ENCODE results near the gene TESMIN. TPM values are rescaled to one million over a fixed set of nuclear protein-coding genes. Genes with fewer than 3 reads are reported as not detected.

The TESMIN gene
- total and polyA plus RNA-seq, 2 of the 4 experiments (the other 2 are of a cell fraction), result 0.90 to 2.2 TPM

- ChIA-PET CTCF (no interaction called here), POLR2A (ENCODE audit: unreplicated experiment) (no interaction called here)
- Histone ChIP-seq H3K4ac (ENCODE audit: low read depth, low read length) (no peak overlapping the region), H3K27me3 (ENCODE audit: control insufficient read depth, insufficient read depth, low read length) (peaks cover 27% of the 10 kb centered on the region), H2BK15ac (ENCODE audit: low read depth, low read length) (no peak overlapping the region), H3K36me3 (ENCODE audit: control insufficient read depth, insufficient read depth, low read length) (no peaks in the 10 kb centered on the region), H3K9ac (ENCODE audit: low read depth, low read length) (no peak overlapping the region), H3K23ac (ENCODE audit: low read depth, low read length) (no peak overlapping the region), H4K20me1 (ENCODE audit: insufficient read depth, low read length) (no peaks in the 10 kb centered on the region), H2AK5ac (ENCODE audit: low read depth, low read length) (no peak overlapping the region), H3K18ac (ENCODE audit: low read depth, low read length) (no peak overlapping the region), H3K79me1 (ENCODE audit: low read depth in 1 of 2, low read length in 2 of 2) (no peaks in the 10 kb centered on the region), H2BK20ac (ENCODE audit: low read depth, low read length) (no peak overlapping the region), H3K4me3 (ENCODE audit: insufficient read depth, low read depth, low read length) (no peak overlapping the region), H4K91ac (ENCODE audit: insufficient read depth, low read depth, low read length) (no peak overlapping the region), H3K14ac (replicated peaks; ENCODE audit: low read depth, low read length) (no peak overlapping the region), H4K8ac (ENCODE audit: low read depth in 2 of 2, low read length in 2 of 2) (no peak overlapping the region), H2BK5ac (ENCODE audit: low read depth, low read length, poor library complexity, severe bottlenecking) (no peak overlapping the region), H3K4me1 (ENCODE audit: control insufficient read depth, insufficient read depth, low read length) (no peaks in the 10 kb centered on the region), H3K27ac (ENCODE audit: insufficient read depth, low read length) (no peak overlapping the region), H4K5ac (ENCODE audit: low read depth, low read length) (no peak overlapping the region), H2AK9ac (replicated peaks; ENCODE audit: low read depth, low read length, poor library complexity) (no peak overlapping the region), H2AFZ (replicated peaks; ENCODE audit: low read length, poor library complexity) (no peak overlapping the region), H3K4me2 (ENCODE audit: low read depth, low read length) (no peak overlapping the region), H2BK120ac (ENCODE audit: low read depth, low read length) (no peak overlapping the region), H3K56ac (ENCODE audit: extremely low read depth, insufficient read depth, low read length) (no peak overlapping the region), H3K9me3 (ENCODE audit: control insufficient read depth, insufficient read depth, low read length) (peaks cover under 1% of the 10 kb centered on the region), H3K9me1 (ENCODE audit: insufficient read depth, low read length) (no peaks in the 10 kb centered on the region)
- WGBS, 2 experiments (ENCODE audit: extremely low coverage in 2 of 2, insufficient read length in 1 of 2), result 68% methylated on average over 11 of the region's 21 CpGs; no CpG with 5 or more reads in 1 of the 2 experiments
- ATAC-seq (ENCODE audit: low read depth) (no peak), DNase-seq (no peak)
- BruUV-seq (replicated peaks), result no TSS peak
- dilution Hi-C loops (cut with HindIII; ENCODE audit: low sequenced_read_pairs, unreplicated experiment) (no loop called here), intact Hi-C loops (cut with micrococcal nuclease) (no loop called here), in situ Hi-C loops (cut with MboI; ENCODE audit: low sequenced_read_pairs) (no loop called here)
- no peak for TF ChIP-seq CHD1 (IDR thresholded peaks at IDR 0.05; ENCODE audit: low read depth, low read length)
- TF ChIP-seq NFE2L2 (IDR thresholded peaks at IDR 0.05; ENCODE audit: low read depth, low read length), result no peak
- no peak for TF ChIP-seq SMC3 (IDR thresholded peaks at IDR 0.05; ENCODE audit: low read depth, low read length)
- no peak for TF ChIP-seq CTCF (conservative IDR thresholded peaks at IDR 0.05; ENCODE audit: low read depth, low read length)
- no peak for TF ChIP-seq CEBPB (IDR thresholded peaks at IDR 0.05; ENCODE audit: low read depth, low read length)
- TF ChIP-seq USF2 (IDR thresholded peaks at IDR 0.05; ENCODE audit: low read depth, low read length), result no peak
- TF ChIP-seq BHLHE40 (IDR thresholded peaks at IDR 0.05; ENCODE audit: low read depth, low read length), result no peak
- no peak for TF ChIP-seq ELK1 (IDR thresholded peaks at IDR 0.05; ENCODE audit: borderline replicate concordance, low read depth, low read length)
These were observed 83.5 kb downstream of the TESMIN start for GRCh38 chr11:68667511-68668500.

All from IMR-90 (cell line).